Subcutaneous abdominal adipose tissue (tissue), 5 donors: ENCODE measurements around the gene KRTAP17-1.
"Not testable (repeated sequence)": the region's sequence is repeated elsewhere in the genome, so short reads cannot be mapped to it uniquely, and the experiment has no call there.

Experiments used
- H3K27ac ChIP-seq: one replicate; pipeline ENCODE4 v1.7.0; 2013; ENCODE audit warnings: low read depth, mild to moderate bottlenecking, inconsistent platforms, low read length, moderate library complexity
- H3K27me3 ChIP-seq, 5 donors: one replicate each; pipeline ENCODE4 v1.7.0; 2013; ENCODE audit warnings: low read length in 5 of 5, inconsistent platforms in 1 of 5; ENCODE audit not compliant: control insufficient read depth in 5 of 5, insufficient read depth in 4 of 5
- H3K36me3 ChIP-seq, 5 donors: one replicate each; pipeline ENCODE4 v1.7.0; 2013; ENCODE audit warnings: low read length in 5 of 5; ENCODE audit not compliant: control insufficient read depth in 5 of 5, insufficient read depth in 5 of 5
- H3K4me1 ChIP-seq, 5 donors: one replicate each; pipeline ENCODE4 v1.7.0; 2013; ENCODE audit warnings: low read length in 5 of 5, mild to moderate bottlenecking in 3 of 5, moderate library complexity in 1 of 5; ENCODE audit not compliant: control insufficient read depth in 5 of 5, insufficient read depth in 5 of 5
- H3K4me3 ChIP-seq, 5 donors: one replicate each; pipeline ENCODE4 v1.7.0; 2013; ENCODE audit warnings: low read length in 5 of 5, low read depth in 1 of 5
- H3K9ac ChIP-seq, 5 donors: one replicate each; pipeline ENCODE4 v1.7.0; 2013; ENCODE audit warnings: low read length in 5 of 5, mild to moderate bottlenecking in 4 of 5, moderate library complexity in 3 of 5
- H3K9me3 ChIP-seq, 5 donors: one replicate each; pipeline ENCODE4 v1.7.0; 2013; ENCODE audit warnings: low read length in 5 of 5; ENCODE audit not compliant: control insufficient read depth in 5 of 5
- donor health status: healthy.
- donor health status: healthy.
- donor health status: healthy.
- donor health status: healthy.
- donor health status: healthy.

Gene KRTAP17-1

DNA sequence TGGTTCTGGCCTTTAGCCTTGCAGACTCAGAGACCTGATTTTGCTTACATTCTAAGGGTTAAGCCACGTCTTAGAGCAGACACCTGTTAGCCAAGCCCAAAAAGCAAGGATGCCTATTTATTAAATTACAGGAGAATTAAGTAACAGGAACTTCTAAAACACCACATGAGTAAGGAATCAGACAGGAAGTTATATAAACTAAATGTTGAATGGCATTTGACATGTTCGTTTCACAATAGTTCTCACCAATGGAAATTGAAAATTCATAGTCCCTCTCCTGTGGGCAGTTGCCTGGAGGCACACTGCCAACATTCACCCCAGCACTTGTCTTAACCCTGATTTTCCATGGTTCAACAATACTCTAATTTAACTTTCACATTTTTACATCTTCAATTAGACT lies 31.0 kb downstream of the KRTAP17-1 start:
- peaks cover 0 to 4% (median 2%) of the 10 kb centered on the region in 5 donors for H3K27me3 ChIP-seq
- H3K36me3 ChIP-seq = no peaks in the 10 kb centered on the region
- H3K4me3 ChIP-seq = no peak overlapping the region
- peaks cover 0 to 6% (median 0%) of the 10 kb centered on the region in 5 donors for H3K9me3 ChIP-seq
- no peaks in the 10 kb centered on the region for H3K4me1 ChIP-seq
- H3K27ac ChIP-seq = no peak overlapping the region
- no peak overlapping the region for H3K9ac ChIP-seq

- Histone ChIP-seq H3K4me3 (no peak overlapping the region), H3K4me1 (no peaks in the 10 kb centered on the region), H3K27me3 (peaks cover 0 to 4% (median 1%) of the 10 kb centered on the region in 5 donors), H3K27ac (no peak overlapping the region), H3K9ac (no peak overlapping the region), H3K36me3 (no peaks in the 10 kb centered on the region), H3K9me3 (peaks cover 0 to 6% (median 0%) of the 10 kb centered on the region in 5 donors)
Measured at GRCh38 chr17:41284043-41284442, 31.5 kb downstream of the KRTAP17-1 start.

- H3K27me3 ChIP-seq = peaks cover 0 to 7% (median 0%) of the 10 kb centered on the region in 5 donors
- H3K36me3 ChIP-seq = no peaks in the 10 kb centered on the region
- H3K4me1 ChIP-seq = no peaks in the 10 kb centered on the region
- no peak overlapping the region for H3K9ac ChIP-seq
- H3K27ac ChIP-seq = no peak overlapping the region
- peaks cover 0 to 6% (median 0%) of the 10 kb centered on the region in 5 donors for H3K9me3 ChIP-seq
- H3K4me3 ChIP-seq = no peak overlapping the region
Measured at GRCh38 chr17:41278176-41278955, 37.1 kb downstream of the KRTAP17-1 start.

DNA sequence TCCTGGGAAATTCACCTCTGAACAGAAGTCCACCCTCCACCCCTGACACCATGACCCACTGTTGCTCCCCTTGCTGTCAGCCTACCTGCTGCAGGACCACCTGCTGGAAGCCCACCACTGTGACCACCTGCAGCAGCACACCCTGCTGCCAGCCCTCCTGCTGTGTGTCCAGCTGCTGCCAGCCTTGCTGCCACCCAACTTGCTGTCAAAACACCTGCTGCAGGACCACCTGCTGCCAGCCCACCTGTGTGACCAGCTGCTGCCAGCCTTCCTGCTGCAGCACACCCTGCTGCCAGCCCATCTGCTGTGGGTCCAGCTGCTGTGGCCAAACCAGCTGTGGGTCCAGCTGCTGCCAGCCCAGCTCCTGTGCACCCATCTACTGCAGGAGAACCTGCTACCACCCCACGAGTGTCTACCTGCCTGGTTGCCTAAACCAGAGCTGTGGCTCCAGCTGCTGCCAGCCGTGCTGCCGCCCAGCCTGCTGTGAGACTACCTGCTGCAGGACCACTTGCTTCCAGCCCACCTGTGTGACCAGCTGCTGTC lies 39.8 kb downstream of the KRTAP17-1 start, which contains the start of gene KRTAP9-7:
Gene KRTAP9-7 (plus strand): TSS at position 51 of the 543 bp plus-strand sequence. CDS start 0 bp downstream, at position 51.
- not testable (repeated sequence) for H3K27ac ChIP-seq, H3K27me3 ChIP-seq, H3K4me3 ChIP-seq, H3K9ac ChIP-seq, H3K9me3 ChIP-seq, H3K36me3 ChIP-seq, H3K4me1 ChIP-seq

DNA sequence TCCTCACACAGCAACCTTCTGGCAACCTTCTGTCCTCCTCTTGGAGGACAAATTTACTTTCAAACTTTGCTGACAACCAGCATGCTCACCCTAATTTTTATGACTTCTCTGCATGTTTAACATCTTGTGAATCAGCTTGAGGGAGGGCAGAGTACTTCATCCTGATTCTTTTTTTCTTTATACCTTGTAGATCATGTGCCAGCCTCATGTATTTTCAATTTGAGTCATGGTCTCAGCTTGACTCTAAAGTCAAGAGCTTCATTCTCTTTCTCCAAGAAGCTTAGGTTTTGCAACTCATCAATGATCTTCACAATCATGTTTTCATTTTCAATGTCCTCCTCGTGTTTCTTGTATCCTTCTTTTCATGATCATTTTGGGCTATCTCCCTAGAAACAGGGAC lies 43.7 kb downstream of the KRTAP17-1 start:
- Histone ChIP-seq H3K36me3 (no peaks in the 10 kb centered on the region), H3K9ac (no peak overlapping the region)

DNA sequence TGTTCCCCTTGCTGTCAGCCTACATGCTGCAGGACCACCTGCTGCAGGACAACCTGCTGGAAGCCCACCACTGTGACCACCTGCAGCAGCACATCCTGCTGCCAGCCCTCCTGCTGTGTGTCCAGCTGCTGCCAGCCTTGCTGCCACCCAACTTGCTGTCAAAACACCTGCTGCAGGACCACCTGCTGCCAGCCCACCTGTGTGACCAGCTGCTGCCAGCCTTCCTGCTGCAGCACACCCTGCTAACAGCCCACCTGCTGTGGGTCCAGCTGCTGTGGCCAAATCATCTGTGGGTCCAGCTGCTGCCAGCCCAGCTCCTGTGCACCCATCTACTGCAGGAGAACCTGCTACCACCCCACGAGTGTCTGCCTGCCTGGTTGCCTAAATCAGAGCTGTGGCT lies 44.2 kb downstream of the KRTAP17-1 start:
- not testable (repeated sequence) for H3K36me3 ChIP-seq, H3K27ac ChIP-seq, H3K4me3 ChIP-seq, H3K27me3 ChIP-seq, H3K4me1 ChIP-seq, H3K9me3 ChIP-seq, H3K9ac ChIP-seq

More for the DNA sequence above, 43.7 kb downstream of the KRTAP17-1 start:
- no peak overlapping the region for H3K4me3 ChIP-seq
- no peaks in the 10 kb centered on the region for H3K9me3 ChIP-seq
- no peak overlapping the region for H3K27ac ChIP-seq
- H3K4me1 ChIP-seq = no peaks in the 10 kb centered on the region
- H3K27me3 ChIP-seq = peaks cover 0 to 3% (median 0%) of the 10 kb centered on the region in 5 donors

- no peaks in the 10 kb centered on the region for H3K36me3 ChIP-seq
- no peak overlapping the region for H3K4me3 ChIP-seq
- H3K9me3 ChIP-seq = no peaks in the 10 kb centered on the region
- H3K27ac ChIP-seq = no peak overlapping the region
- H3K27me3 ChIP-seq = peaks cover 0 to 4% (median 3%) of the 10 kb centered on the region in 5 donors
- H3K4me1 ChIP-seq = no peaks in the 10 kb centered on the region
- no peak overlapping the region for H3K9ac ChIP-seq
Measured at GRCh38 chr17:41267711-41268110, 47.8 kb downstream of the KRTAP17-1 start.

GRCh38 chr17:41265078-41265477 lies 50.4 kb downstream of the KRTAP17-1 start, which contains the start of gene KRTAP9-6:
KRTAP9-6 (plus strand) TSS chr17:41265378; CDS start chr17:41265378, 0 bp downstream.
- Histone ChIP-seq H3K27ac (no peak within 1 kb of the TSS), H3K27me3 (peaks cover 0 to 4% (median 3%) of the 10 kb centered on the region in 5 donors), H3K36me3 (no peaks in the 10 kb centered on the region), H3K9ac (no peak within 1 kb of the TSS), H3K4me1 (no peaks in the 10 kb centered on the region), H3K4me3 (no peak within 1 kb of the TSS), H3K9me3 (no peaks in the 10 kb centered on the region)
